Rectal smooth muscle tissue (tissue), 1 donor: ENCODE measurements around the gene IFIT2.
"Not testable (repeated sequence)": the region's sequence is repeated elsewhere in the genome, so short reads cannot be mapped to it uniquely, and the experiment has no call there.

Experiments
- H3K27ac ChIP-seq: one replicate; pipeline ENCODE4 v1.7.0; 2013; ENCODE audit warnings: low read depth, low read length, inconsistent platforms
- H3K27me3 ChIP-seq: one replicate; pipeline ENCODE4 v1.7.0; 2013; ENCODE audit warnings: low read length; ENCODE audit not compliant: control insufficient read depth, insufficient read depth
- H3K36me3 ChIP-seq: one replicate; pipeline ENCODE4 v1.7.0; 2013; ENCODE audit warnings: low read length; ENCODE audit not compliant: control insufficient read depth, insufficient read depth
- H3K4me1 ChIP-seq: one replicate; pipeline ENCODE4 v1.7.0; 2013; ENCODE audit warnings: low read length; ENCODE audit not compliant: control insufficient read depth, insufficient read depth
- H3K4me3 ChIP-seq: one replicate; pipeline ENCODE4 v1.7.0; 2013; ENCODE audit warnings: low read length
- H3K9ac ChIP-seq: one replicate; pipeline ENCODE4 v1.7.0; 2013; ENCODE audit warnings: low read length

The IFIT2 gene

GRCh38 chr10:89283025-89283935 is 18.6 kb upstream of the IFIT2 start:
- Histone ChIP-seq H3K4me3 (peak overlapping the region; percentile 39), H3K27ac (peak overlapping the region; percentile 78), H3K9ac (no peak overlapping the region), H3K27me3 (no peaks in the 10 kb centered on the region), H3K36me3 (no peaks in the 10 kb centered on the region), H3K4me1 (peaks cover 23% of the 10 kb centered on the region)

GRCh38 chr10:89283936-89284475 is 17.8 kb upstream of the IFIT2 start:
- Histone ChIP-seq H3K27me3 (no peaks in the 10 kb centered on the region), H3K4me3 (peak overlapping the region; percentile 39), H3K9ac (no peak overlapping the region), H3K36me3 (no peaks in the 10 kb centered on the region), H3K27ac (peak overlapping the region; percentile 78), H3K4me1 (peaks cover 21% of the 10 kb centered on the region)

GRCh38 chr10:89284711-89285110 is 17.1 kb upstream of the IFIT2 start:
- H3K4me3 ChIP-seq, H3K36me3 ChIP-seq, H3K27me3 ChIP-seq, H3K9ac ChIP-seq: not testable (repeated sequence)
- Histone ChIP-seq H3K27ac (peak overlapping the region; percentile 78), H3K4me1 (peaks cover 21% of the 10 kb centered on the region)

- Histone ChIP-seq H3K27ac (peak overlapping the region; percentile 78), H3K4me1 (peaks cover 21% of the 10 kb centered on the region)
- H3K36me3 ChIP-seq, H3K4me3 ChIP-seq, H3K27me3 ChIP-seq, H3K9ac ChIP-seq: not testable (repeated sequence)
Observed at GRCh38 chr10:89285303-89285702, 16.5 kb upstream of the IFIT2 start.

GRCh38 chr10:89294721-89295239 is 7.1 kb upstream of the IFIT2 start:
- H3K36me3 ChIP-seq = no peaks in the 10 kb centered on the region
- no peaks in the 10 kb centered on the region for H3K27me3 ChIP-seq
- peaks cover 7% of the 10 kb centered on the region for H3K4me1 ChIP-seq
- no peak overlapping the region for H3K4me3 ChIP-seq
- H3K27ac ChIP-seq = no peak overlapping the region
- H3K9ac ChIP-seq = no peak overlapping the region

GRCh38 chr10:89295597-89295996 is 6.2 kb upstream of the IFIT2 start:
- H3K27ac ChIP-seq = peak overlapping the region; percentile 56
- no peaks in the 10 kb centered on the region for H3K36me3 ChIP-seq
- no peaks in the 10 kb centered on the region for H3K27me3 ChIP-seq
- H3K4me1 ChIP-seq = peaks cover 7% of the 10 kb centered on the region
- H3K9ac ChIP-seq = no peak overlapping the region
- H3K4me3 ChIP-seq = no peak overlapping the region

GRCh38 chr10:89296220-89296648 is 5.6 kb upstream of the IFIT2 start:
- Histone ChIP-seq H3K4me1 (peaks cover 11% of the 10 kb centered on the region), H3K27ac (peak overlapping the region; percentile 56), H3K27me3 (no peaks in the 10 kb centered on the region), H3K36me3 (no peaks in the 10 kb centered on the region), H3K4me3 (no peak overlapping the region), H3K9ac (no peak overlapping the region)

- Histone ChIP-seq H3K36me3 (no peaks in the 10 kb centered on the region), H3K27me3 (no peaks in the 10 kb centered on the region), H3K4me1 (peaks cover 12% of the 10 kb centered on the region), H3K9ac (no peak overlapping the region), H3K4me3 (no peak overlapping the region), H3K27ac (no peak overlapping the region)
Observed at GRCh38 chr10:89297356-89297755, 4.5 kb upstream of the IFIT2 start.

GRCh38 chr10:89297791-89298190 is 4.1 kb upstream of the IFIT2 start:
- no peak overlapping the region for H3K27ac ChIP-seq
- no peak overlapping the region for H3K4me3 ChIP-seq
- no peak overlapping the region for H3K9ac ChIP-seq
- H3K4me1 ChIP-seq = peaks cover 16% of the 10 kb centered on the region
- H3K27me3 ChIP-seq = no peaks in the 10 kb centered on the region
- no peaks in the 10 kb centered on the region for H3K36me3 ChIP-seq

GRCh38 chr10:89299031-89299430 is 2.8 kb upstream of the IFIT2 start:
- H3K9ac ChIP-seq = no peak overlapping the region
- no peak overlapping the region for H3K27ac ChIP-seq
- peaks cover 20% of the 10 kb centered on the region for H3K4me1 ChIP-seq
- no peak overlapping the region for H3K4me3 ChIP-seq
- H3K36me3 ChIP-seq = no peaks in the 10 kb centered on the region
- H3K27me3 ChIP-seq = no peaks in the 10 kb centered on the region

GRCh38 chr10:89301232-89301631 is 614 bp upstream of the IFIT2 start:
- H3K4me1 ChIP-seq = peaks cover 17% of the 10 kb centered on the region
- peak overlapping the region; percentile 90 for H3K27ac ChIP-seq
- no peak overlapping the region for H3K9ac ChIP-seq
- H3K4me3 ChIP-seq = peak overlapping the region; percentile 69
- no peaks in the 10 kb centered on the region for H3K27me3 ChIP-seq
- no peaks in the 10 kb centered on the region for H3K36me3 ChIP-seq

GRCh38 chr10:89302625-89303024 is 779 bp downstream of the IFIT2 start:
- H3K9ac ChIP-seq = no peak overlapping the region
- H3K36me3 ChIP-seq = no peaks in the 10 kb centered on the region
- no peaks in the 10 kb centered on the region for H3K27me3 ChIP-seq
- peak overlapping the region; percentile 69 for H3K4me3 ChIP-seq
- peaks cover 12% of the 10 kb centered on the region for H3K4me1 ChIP-seq
- H3K27ac ChIP-seq = peak overlapping the region; percentile 90
